ENCODE measurements around the gene RIPK3. TPM values are rescaled to one million over a fixed set of nuclear protein-coding genes. Genes with fewer than 3 reads are reported as not detected.

Gene RIPK3
- total and polyA plus RNA-seq, 7 donors: 0.94 to 1.9 (median 1.2) TPM

GRCh38 chr14:24387009-24387345, 47.2 kb upstream of the RIPK3 start:
- intact Hi-C loops (cut with DNase I): no loop called here
- ATAC-seq: no peak
- TF ChIP-seq CTCF (IDR thresholded peaks at IDR 0.05): no peak
- Histone ChIP-seq H3K4me3 (no peak overlapping the region), H3K4me1 (no peaks in the 10 kb centered on the region), H3K27ac (no peak overlapping the region), H3K27me3 (ENCODE audit: insufficient read depth in 3 of 3, low read length in 2 of 3) (peaks cover 0 to 27% (median 0%) of the 10 kb centered on the region in 3 donors), H3K9me3 (no peaks in the 10 kb centered on the region), H3K36me3 (ENCODE audit: insufficient read depth in 1 of 2, low read depth in 1 of 2) (no peaks in the 10 kb centered on the region)
- DNase-seq: no peak
- WGBS, 3 donors: 83 to 94% (median 87%) methylated on average over 2 of the region's 2 CpGs

- intact Hi-C loops (cut with DNase I): no loop called here
- DNase-seq: no peak
- no peak overlapping the region for H3K27ac ChIP-seq
These were observed 45.7 kb upstream of the RIPK3 start for GRCh38 chr14:24385524-24385923.

GRCh38 chr14:24384169-24384568, 44.4 kb upstream of the RIPK3 start:
- TF ChIP-seq CTCF (IDR thresholded peaks at IDR 0.05): no peak
- H3K9me3 ChIP-seq: no peaks in the 10 kb centered on the region
- no peaks in the 10 kb centered on the region for H3K36me3 ChIP-seq (ENCODE audit: insufficient read depth in 1 of 2, low read depth in 1 of 2)
- H3K4me3 ChIP-seq: no peak overlapping the region
- no peak overlapping the region for H3K27ac ChIP-seq
- WGBS, 3 donors: 85 to 90% (median 89%) methylated on average over 4 of the region's 4 CpGs
- no peak for DNase-seq
- H3K27me3 ChIP-seq (ENCODE audit: insufficient read depth in 3 of 3, low read length in 2 of 3): peaks cover 0 to 8% (median 0%) of the 10 kb centered on the region in 3 donors
- intact Hi-C loops (cut with DNase I): no loop called here
- H3K4me1 ChIP-seq: no peaks in the 10 kb centered on the region
- no peak for ATAC-seq

More at GRCh38 chr14:24385524-24385923, 45.7 kb upstream of the RIPK3 start:
- no peak for ATAC-seq
- no peak for TF ChIP-seq CTCF (IDR thresholded peaks at IDR 0.05)
- H3K9me3 ChIP-seq: no peaks in the 10 kb centered on the region
- no peaks in the 10 kb centered on the region for H3K4me1 ChIP-seq
- WGBS, 3 donors: 79 to 81% (median 80%) methylated on average over 4 of the region's 4 CpGs
- H3K4me3 ChIP-seq: no peak overlapping the region
- no peaks in the 10 kb centered on the region for H3K36me3 ChIP-seq (ENCODE audit: insufficient read depth in 1 of 2, low read depth in 1 of 2)
- peaks cover 0 to 14% (median 0%) of the 10 kb centered on the region in 3 donors for H3K27me3 ChIP-seq (ENCODE audit: insufficient read depth in 3 of 3, low read length in 2 of 3)

- ATAC-seq: no peak
- intact Hi-C loops (cut with DNase I): no loop called here
- WGBS, 3 donors: 44 to 61% (median 45%) methylated on average over 4 of the region's 4 CpGs
These were observed 42.2 kb upstream of the RIPK3 start for GRCh38 chr14:24382064-24382371.

More at GRCh38 chr14:24382064-24382371, 42.2 kb upstream of the RIPK3 start:
- no peak for TF ChIP-seq CTCF (IDR thresholded peaks at IDR 0.05)
- Histone ChIP-seq H3K4me1 (no peaks in the 10 kb centered on the region), H3K36me3 (ENCODE audit: insufficient read depth in 1 of 2, low read depth in 1 of 2) (no peaks in the 10 kb centered on the region), H3K9me3 (no peaks in the 10 kb centered on the region), H3K4me3 (no peak overlapping the region), H3K27me3 (ENCODE audit: insufficient read depth in 3 of 3, low read length in 2 of 3) (peaks cover 0 to 8% (median 0%) of the 10 kb centered on the region in 3 donors), H3K27ac (no peak overlapping the region)
- no peak for DNase-seq

Measured in psoas muscle (tissue), 8 donors.